HCT116 (cell line): Measurements from ENCODE around the gene MAPK8IP1.

Experiments
- CEBPB ChIP-seq: IDR thresholded peaks from 2 replicates; pipeline ENCODE4 v1.6.1; 2012; ENCODE audit warnings: low read depth
- CTCF ChIP-seq, 3 experiments: fragments of 200-600 bp in 1 of 3; sonication (generic) in 1 of 3; IDR thresholded peaks in 2 of 3; conservative IDR thresholded peaks in 1 of 3; 2 replicates each; pipeline ENCODE4 v1.5.1; 2012 to 2017; ENCODE audit warnings: low read depth in 2 of 3, low read length in 2 of 3, antibody characterized with exemption in 1 of 3, borderline replicate concordance in 1 of 3, control low read depth in 1 of 3, mild to moderate bottlenecking in 1 of 3, mixed read lengths in 1 of 3, mixed run types in 1 of 3, moderate library complexity in 1 of 3; ENCODE audit not compliant: insufficient read depth in 1 of 3
- EGR1 ChIP-seq: IDR thresholded peaks from 2 replicates; pipeline ENCODE4 v1.6.1; 2012; ENCODE audit warnings: low read depth
- EZH2 ChIP-seq: fragments of 200-600 bp; sonication (generic); IDR thresholded peaks from 2 replicates; pipeline ENCODE4 v1.6.1; 2017; ENCODE audit warnings: antibody characterized with exemption, mixed run types
- EZH2phosphoT487 ChIP-seq: fragments of 200-600 bp; IDR thresholded peaks from 2 replicates; pipeline ENCODE4 v1.6.1; 2018; ENCODE audit warnings: antibody characterized with exemption, borderline replicate concordance
- MAX ChIP-seq: IDR thresholded peaks from 2 replicates; pipeline ENCODE4 v1.6.1; 2012
- POLR2A ChIP-seq: IDR thresholded peaks from 2 replicates; pipeline ENCODE4 v1.7.0; 2011; ENCODE audit warnings: borderline replicate concordance; ENCODE audit not compliant: insufficient read depth, insufficient read length; ENCODE audit errors: extremely low read depth
- POLR2AphosphoS5 ChIP-seq: IDR thresholded peaks from 2 replicates; pipeline ENCODE4 v1.6.1; 2011; ENCODE audit warnings: mild to moderate bottlenecking, low read depth, low read length, moderate library complexity
- REST ChIP-seq: IDR thresholded peaks from 2 replicates; pipeline ENCODE4 v1.6.1; 2012; ENCODE audit warnings: low read depth
- YY1 ChIP-seq: IDR thresholded peaks from 2 replicates; pipeline ENCODE4 v1.6.1; 2011; ENCODE audit warnings: low read length, low read depth, moderate library complexity, mild to moderate bottlenecking; ENCODE audit not compliant: insufficient replicate concordance; ENCODE audit errors: extremely low read depth
- ZFX ChIP-seq: fragments of 450-650 bp; IDR thresholded peaks from 2 replicates; pipeline ENCODE4 v1.6.1; 2017
- ZNF274 ChIP-seq: fragments of 200-500 bp; sonication (Bioruptor generic); IDR thresholded peaks from 2 replicates; pipeline ENCODE4 v1.6.1; 2014; ENCODE audit warnings: mild to moderate bottlenecking, low read depth, low read length, inconsistent platforms

- TF ChIP-seq ZFX = no peak
- TF ChIP-seq CEBPB = no peak
- TF ChIP-seq EGR1 = no peak
- no peak for TF ChIP-seq CTCF (IDR thresholded peaks at IDR 0.05 in 2 of 3, conservative IDR thresholded peaks at IDR 0.05 in 1 of 3; ENCODE audit: borderline replicate concordance in 1 of 3, insufficient read depth in 1 of 3, low read depth in 2 of 3, low read length in 2 of 3)
- no peak for TF ChIP-seq EZH2
- TF ChIP-seq POLR2A = no peak
- TF ChIP-seq POLR2AphosphoS5 = no peak
- TF ChIP-seq REST = no peak
- no peak for TF ChIP-seq EZH2phosphoT487
- no peak for TF ChIP-seq MAX
- TF ChIP-seq ZNF274 = no peak
- no peak for TF ChIP-seq YY1
Observed at GRCh38 chr11:45877845-45878244, 7.6 kb upstream of the MAPK8IP1 start.
